Liver (tissue), 9 donors: ENCODE measurements around the gene TOE1. TPM values are rescaled to one million over a fixed set of nuclear protein-coding genes. Genes with fewer than 3 reads are reported as not detected.

Source experiments
- DNase-seq: peaks from one replicate; pipeline ENCODE4 v3.0.0-alpha.2; 2017; ENCODE audit warnings: low spot score
- H3K27ac ChIP-seq, 2 donors: one replicate each; pipeline ENCODE4 v1.7.0; 2013; ENCODE audit warnings: inconsistent platforms in 2 of 2, low read length in 2 of 2, control low read depth in 1 of 2, low read depth in 1 of 2, mild to moderate bottlenecking in 1 of 2
- H3K27me3 ChIP-seq, 4 donors: one replicate each; pipeline versions ENCODE4 v1.6.1 to v1.7.0; 2013; ENCODE audit warnings: low read length in 3 of 4, inconsistent platforms in 1 of 4, mild to moderate bottlenecking in 1 of 4, moderate library complexity in 1 of 4; ENCODE audit not compliant: control insufficient read depth in 4 of 4, insufficient read depth in 4 of 4
- H3K36me3 ChIP-seq, 4 donors: one replicate each; pipeline versions ENCODE4 v1.6.1 to v1.7.0; 2013; ENCODE audit warnings: low read length in 3 of 4, mild to moderate bottlenecking in 3 of 4, low read depth in 1 of 4, moderate library complexity in 1 of 4; ENCODE audit not compliant: control insufficient read depth in 4 of 4, insufficient read depth in 3 of 4
- H3K4me1 ChIP-seq, 4 donors: one replicate each; pipeline versions ENCODE4 v1.6.1 to v1.7.0; 2013; ENCODE audit warnings: low read length in 3 of 4, mild to moderate bottlenecking in 3 of 4, moderate library complexity in 1 of 4; ENCODE audit not compliant: control insufficient read depth in 4 of 4, insufficient read depth in 4 of 4
- H3K4me3 ChIP-seq, 3 donors: one replicate each; pipeline versions ENCODE4 v1.6.1 to v1.7.0; 2013; ENCODE audit warnings: low read length in 3 of 3, control low read depth in 1 of 3, low read depth in 1 of 3, mild to moderate bottlenecking in 1 of 3
- H3K9ac ChIP-seq, 2 donors: one replicate each; pipeline ENCODE4 v1.7.0; 2013; ENCODE audit warnings: low read length in 2 of 2, mild to moderate bottlenecking in 2 of 2, moderate library complexity in 2 of 2, control low read depth in 1 of 2, low read depth in 1 of 2
- H3K9me3 ChIP-seq, 4 donors: one replicate each; pipeline versions ENCODE4 v1.6.1 to v1.7.0; 2013; ENCODE audit warnings: low read length in 3 of 4; ENCODE audit not compliant: control insufficient read depth in 4 of 4
- ATF3 ChIP-seq: IDR thresholded peaks from 2 replicates; pipeline ENCODE4 v1.6.1; 2016; ENCODE audit warnings: antibody characterized with exemption
- EGR1 ChIP-seq, 2 donors: IDR thresholded peaks; 2 replicates each; pipeline ENCODE4 v1.6.1; 2016 to 2018; ENCODE audit warnings: antibody characterized with exemption in 2 of 2, low read depth in 2 of 2
- FOXA1 ChIP-seq: IDR thresholded peaks from 2 replicates; pipeline ENCODE4 v1.6.1; 2016; ENCODE audit warnings: antibody characterized with exemption
- FOXA2 ChIP-seq: IDR thresholded peaks from 2 replicates; pipeline ENCODE4 v1.6.1; 2016; ENCODE audit warnings: antibody characterized with exemption
- GABPA ChIP-seq, 2 donors: IDR thresholded peaks in 1 of 2; conservative IDR thresholded peaks in 1 of 2; 2 replicates each; pipeline ENCODE4 v1.6.1; 2016; ENCODE audit warnings: antibody characterized with exemption in 2 of 2, mild to moderate bottlenecking in 1 of 2, moderate library complexity in 1 of 2
- HNF4A ChIP-seq, 2 donors: conservative IDR thresholded peaks; 2 replicates each; pipeline ENCODE4 v1.6.1; 2016; ENCODE audit warnings: antibody characterized with exemption in 2 of 2, mild to moderate bottlenecking in 2 of 2
- HNF4G ChIP-seq: IDR thresholded peaks from 2 replicates; pipeline ENCODE4 v1.6.1; 2016; ENCODE audit warnings: antibody characterized with exemption
- JUND ChIP-seq, 2 donors: IDR thresholded peaks; 2 replicates each; pipeline ENCODE4 v1.6.1; 2016; ENCODE audit warnings: antibody characterized with exemption in 2 of 2
- MAX ChIP-seq: IDR thresholded peaks from 2 replicates; pipeline ENCODE4 v1.6.1; 2016; ENCODE audit warnings: antibody characterized with exemption
- NR2F2 ChIP-seq: IDR thresholded peaks from 2 replicates; pipeline ENCODE4 v1.6.1; 2016; ENCODE audit warnings: antibody characterized with exemption
- RAD21 ChIP-seq, 2 donors: IDR thresholded peaks; 2 replicates each; pipeline ENCODE4 v1.6.1; 2016; ENCODE audit warnings: antibody characterized with exemption in 2 of 2, mild to moderate bottlenecking in 2 of 2
- REST ChIP-seq: IDR thresholded peaks from 2 replicates; pipeline ENCODE4 v1.6.1; 2016; ENCODE audit warnings: antibody characterized with exemption, mild to moderate bottlenecking
- RXRA ChIP-seq, 2 donors: IDR thresholded peaks; 2 replicates each; pipeline ENCODE4 v1.6.1; 2017 to 2018; ENCODE audit warnings: antibody characterized with exemption in 2 of 2, mild to moderate bottlenecking in 1 of 2
- SP1 ChIP-seq: IDR thresholded peaks from 2 replicates; pipeline ENCODE4 v1.6.1; 2018; ENCODE audit warnings: antibody characterized with exemption, mild to moderate bottlenecking
- TAF1 ChIP-seq: conservative IDR thresholded peaks from 2 replicates; pipeline ENCODE4 v1.6.1; 2016; ENCODE audit warnings: antibody characterized with exemption, mild to moderate bottlenecking
- polyA plus RNA-seq, 2 donors: library from polyadenylated mRNA; stranded (reverse) in 1 of 2; unstranded in 1 of 2; fragments of 200-250 nt in 1 of 2; fragments of >200 nt in 1 of 2; fragmentation: Nextera tagmentation in 1 of 2; extraction: Ambion mirVana in 1 of 2; gene quantifications; one replicate each; pipeline versions ENCODE4 v1.2.1 to v1.2.3, GENCODE V29; 2013 to 2015
- total RNA-seq, 2 donors: library from RNA; depleted of rRNA; stranded (reverse); fragments of >200 nt; gene quantifications; one replicate each; pipeline ENCODE4 v1.2.3, GENCODE V29; 2014
- TF ChIP-seq, protein P1 (sequence below): fragments of 150-350 bp; IDR thresholded peaks from 2 replicates; pipeline ENCODE4 v1.5.1; 2017; ENCODE audit warnings: improper control_type of control experiment, low read depth, low read length; ENCODE audit not compliant: missing input control
- TF ChIP-seq, protein P2 (sequence below): IDR thresholded peaks from 2 replicates; pipeline ENCODE4 v1.6.1; 2016; ENCODE audit warnings: antibody characterized with exemption
- donor health status: healthy.
- donor health status: healthy.
- donor health status: healthy.
- donor health status: healthy.
- donor health status: healthy.

Gene TOE1
- total and polyA plus RNA-seq, 4 donors, result 3.5 to 9.1 (median 5.8) TPM

GRCh38 chr1:45370575-45370974 is 30.6 kb downstream of the TOE1 start:
- Histone ChIP-seq H3K27me3 (no peaks in the 10 kb centered on the region), H3K9me3 (no peaks in the 10 kb centered on the region), H3K36me3 (no peaks in the 10 kb centered on the region), H3K9ac (no peak overlapping the region), H3K4me1 (no peaks in the 10 kb centered on the region), H3K27ac (no peak overlapping the region), H3K4me3 (no peak overlapping the region)
- no peak for DNase-seq
- TF ChIP-seq NR2F2 (no peak), FOXA1 (no peak), ATF3 (no peak), TAF1 (no peak), HNF4A (conservative IDR thresholded peaks at IDR 0.05) (no peak), REST (no peak), GABPA (IDR thresholded peaks at IDR 0.05 in 1 of 2, conservative IDR thresholded peaks at IDR 0.05 in 1 of 2) (no peak), RAD21 (IDR thresholded peaks at IDR 0.05) (no peak), MAX (no peak), HNF4G (no peak)
- TF ChIP-seq, protein P1, sequence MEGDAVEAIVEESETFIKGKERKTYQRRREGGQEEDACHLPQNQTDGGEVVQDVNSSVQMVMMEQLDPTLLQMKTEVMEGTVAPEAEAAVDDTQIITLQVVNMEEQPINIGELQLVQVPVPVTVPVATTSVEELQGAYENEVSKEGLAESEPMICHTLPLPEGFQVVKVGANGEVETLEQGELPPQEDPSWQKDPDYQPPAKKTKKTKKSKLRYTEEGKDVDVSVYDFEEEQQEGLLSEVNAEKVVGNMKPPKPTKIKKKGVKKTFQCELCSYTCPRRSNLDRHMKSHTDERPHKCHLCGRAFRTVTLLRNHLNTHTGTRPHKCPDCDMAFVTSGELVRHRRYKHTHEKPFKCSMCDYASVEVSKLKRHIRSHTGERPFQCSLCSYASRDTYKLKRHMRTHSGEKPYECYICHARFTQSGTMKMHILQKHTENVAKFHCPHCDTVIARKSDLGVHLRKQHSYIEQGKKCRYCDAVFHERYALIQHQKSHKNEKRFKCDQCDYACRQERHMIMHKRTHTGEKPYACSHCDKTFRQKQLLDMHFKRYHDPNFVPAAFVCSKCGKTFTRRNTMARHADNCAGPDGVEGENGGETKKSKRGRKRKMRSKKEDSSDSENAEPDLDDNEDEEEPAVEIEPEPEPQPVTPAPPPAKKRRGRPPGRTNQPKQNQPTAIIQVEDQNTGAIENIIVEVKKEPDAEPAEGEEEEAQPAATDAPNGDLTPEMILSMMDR, result no peak
- TF ChIP-seq, protein P2, sequence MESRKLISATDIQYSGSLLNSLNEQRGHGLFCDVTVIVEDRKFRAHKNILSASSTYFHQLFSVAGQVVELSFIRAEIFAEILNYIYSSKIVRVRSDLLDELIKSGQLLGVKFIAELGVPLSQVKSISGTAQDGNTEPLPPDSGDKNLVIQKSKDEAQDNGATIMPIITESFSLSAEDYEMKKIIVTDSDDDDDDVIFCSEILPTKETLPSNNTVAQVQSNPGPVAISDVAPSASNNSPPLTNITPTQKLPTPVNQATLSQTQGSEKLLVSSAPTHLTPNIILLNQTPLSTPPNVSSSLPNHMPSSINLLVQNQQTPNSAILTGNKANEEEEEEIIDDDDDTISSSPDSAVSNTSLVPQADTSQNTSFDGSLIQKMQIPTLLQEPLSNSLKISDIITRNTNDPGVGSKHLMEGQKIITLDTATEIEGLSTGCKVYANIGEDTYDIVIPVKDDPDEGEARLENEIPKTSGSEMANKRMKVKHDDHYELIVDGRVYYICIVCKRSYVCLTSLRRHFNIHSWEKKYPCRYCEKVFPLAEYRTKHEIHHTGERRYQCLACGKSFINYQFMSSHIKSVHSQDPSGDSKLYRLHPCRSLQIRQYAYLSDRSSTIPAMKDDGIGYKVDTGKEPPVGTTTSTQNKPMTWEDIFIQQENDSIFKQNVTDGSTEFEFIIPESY, result no peak

GRCh38 chr1:45373573-45373972 is 33.6 kb downstream of the TOE1 start:
- no peak for DNase-seq
- no peaks in the 10 kb centered on the region for H3K4me1 ChIP-seq
- no peak overlapping the region for H3K9ac ChIP-seq
- no peak overlapping the region for H3K27ac ChIP-seq
- H3K27me3 ChIP-seq, result no peaks in the 10 kb centered on the region
- no peaks in the 10 kb centered on the region for H3K9me3 ChIP-seq
- H3K36me3 ChIP-seq, result no peaks in the 10 kb centered on the region
- no peak overlapping the region for H3K4me3 ChIP-seq
- no peak for TF ChIP-seq RXRA (IDR thresholded peaks at IDR 0.05)
- no peak for TF ChIP-seq NR2F2
- TF ChIP-seq HNF4A (conservative IDR thresholded peaks at IDR 0.05), result no peak
- TF ChIP-seq, protein P2, result no peak
- TF ChIP-seq JUND (IDR thresholded peaks at IDR 0.05), result no peak
- no peak for TF ChIP-seq ATF3
- TF ChIP-seq FOXA2, result no peak
- TF ChIP-seq MAX, result no peak
- TF ChIP-seq HNF4G, result no peak
- TF ChIP-seq GABPA (IDR thresholded peaks at IDR 0.05 in 1 of 2, conservative IDR thresholded peaks at IDR 0.05 in 1 of 2), result no peak
- no peak for TF ChIP-seq SP1
- TF ChIP-seq TAF1, result no peak
- TF ChIP-seq RAD21 (IDR thresholded peaks at IDR 0.05), result no peak
- TF ChIP-seq, protein P1, result no peak
- TF ChIP-seq FOXA1, result no peak
- no peak for TF ChIP-seq EGR1 (IDR thresholded peaks at IDR 0.05; ENCODE audit: low read depth in 2 of 2)
